ENCODE results near the gene GSC. TPM values are rescaled to one million over a fixed set of nuclear protein-coding genes. Genes with fewer than 3 reads are reported as not detected.

Gene GSC
- polyA plus RNA-seq, 1 experiment, result not detected

DNA sequence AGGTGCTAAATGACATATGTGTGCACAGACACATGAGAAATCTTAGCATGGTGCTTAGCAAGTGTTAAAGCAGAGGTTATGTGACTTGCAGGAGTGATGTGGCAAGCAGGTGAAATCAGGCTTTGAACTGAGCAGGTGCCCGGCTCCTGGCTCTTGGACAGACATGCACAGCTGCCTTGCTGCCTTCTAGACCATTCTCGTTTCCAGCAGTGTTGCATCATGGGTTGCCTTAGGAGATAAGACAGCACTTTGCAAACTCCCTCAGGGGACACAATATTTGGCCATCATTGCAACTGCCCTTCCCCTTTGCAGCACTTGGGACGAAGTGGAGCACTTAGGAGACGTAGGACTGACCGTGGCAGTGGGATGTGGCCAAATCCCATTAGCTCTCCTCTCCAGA, 17.2 kb upstream of the GSC start:
- TF ChIP-seq, protein P1, sequence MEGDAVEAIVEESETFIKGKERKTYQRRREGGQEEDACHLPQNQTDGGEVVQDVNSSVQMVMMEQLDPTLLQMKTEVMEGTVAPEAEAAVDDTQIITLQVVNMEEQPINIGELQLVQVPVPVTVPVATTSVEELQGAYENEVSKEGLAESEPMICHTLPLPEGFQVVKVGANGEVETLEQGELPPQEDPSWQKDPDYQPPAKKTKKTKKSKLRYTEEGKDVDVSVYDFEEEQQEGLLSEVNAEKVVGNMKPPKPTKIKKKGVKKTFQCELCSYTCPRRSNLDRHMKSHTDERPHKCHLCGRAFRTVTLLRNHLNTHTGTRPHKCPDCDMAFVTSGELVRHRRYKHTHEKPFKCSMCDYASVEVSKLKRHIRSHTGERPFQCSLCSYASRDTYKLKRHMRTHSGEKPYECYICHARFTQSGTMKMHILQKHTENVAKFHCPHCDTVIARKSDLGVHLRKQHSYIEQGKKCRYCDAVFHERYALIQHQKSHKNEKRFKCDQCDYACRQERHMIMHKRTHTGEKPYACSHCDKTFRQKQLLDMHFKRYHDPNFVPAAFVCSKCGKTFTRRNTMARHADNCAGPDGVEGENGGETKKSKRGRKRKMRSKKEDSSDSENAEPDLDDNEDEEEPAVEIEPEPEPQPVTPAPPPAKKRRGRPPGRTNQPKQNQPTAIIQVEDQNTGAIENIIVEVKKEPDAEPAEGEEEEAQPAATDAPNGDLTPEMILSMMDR (IDR thresholded peaks at IDR 0.05; ENCODE audit: insufficient read depth, low read depth, low read length), result no peak
- H3K27me3 ChIP-seq (ENCODE audit: control insufficient read depth, insufficient read depth, low read length), result no peaks in the 10 kb centered on the region
- no peak for DNase-seq (ENCODE audit: low read depth)
- CTCF ChIA-PET, result interaction anchor here (1.2 kb wide), 1 partner anchor 36 kb away, joined by 3 read pairs; no protein-coding TSS in a partner anchor
- H3K36me3 ChIP-seq (ENCODE audit: control insufficient read depth, insufficient read depth, low read length), result no peaks in the 10 kb centered on the region
- POLR2A ChIA-PET, result no interaction called here
- no peak overlapping the region for H3K4me3 ChIP-seq (ENCODE audit: low read depth, low read length)

DNA sequence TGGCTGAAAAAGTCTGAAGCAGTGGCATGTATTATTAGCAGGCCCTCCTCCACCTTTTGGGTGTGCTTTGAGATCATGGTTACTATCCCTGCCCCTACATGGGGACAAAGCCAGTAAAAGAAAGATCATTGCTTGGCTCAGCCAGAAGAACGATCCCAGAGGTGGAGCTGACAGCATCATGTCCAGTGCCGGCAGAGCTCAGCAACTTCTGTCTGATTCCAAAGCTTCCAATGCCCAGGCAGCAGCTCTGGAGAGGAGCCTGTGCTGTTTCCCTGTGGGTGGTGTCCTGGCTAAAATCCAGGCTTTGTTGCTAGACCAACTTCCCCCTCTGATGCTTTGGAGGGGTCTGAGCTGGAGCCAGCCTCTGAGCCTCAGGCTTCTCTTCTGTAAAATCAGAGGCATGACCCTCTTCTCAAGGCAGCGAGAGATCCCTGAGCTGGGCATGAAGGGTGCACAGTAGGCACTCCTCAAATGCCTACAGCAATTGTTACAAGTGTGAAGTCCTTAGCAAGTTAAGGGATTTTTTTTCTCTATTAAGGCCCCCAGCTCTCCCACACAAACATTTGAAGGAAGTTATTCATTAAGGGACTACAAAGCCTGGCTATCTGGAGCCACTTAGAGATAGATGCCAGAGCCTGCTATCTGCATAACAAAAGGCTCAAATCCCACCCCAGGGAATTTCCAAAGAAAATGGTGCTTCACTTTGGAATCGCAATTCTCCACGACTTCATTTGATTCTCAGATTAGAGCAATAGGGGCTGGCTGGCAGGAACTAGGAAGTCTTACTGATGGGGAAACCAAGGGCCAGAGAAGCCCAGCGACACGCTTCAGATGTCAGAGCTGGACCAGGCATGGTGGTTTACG, 10.9 kb upstream of the GSC start:
- ChIA-PET CTCF (no interaction called here), POLR2A (no interaction called here)
- TF ChIP-seq, protein P1 (IDR thresholded peaks at IDR 0.05; ENCODE audit: insufficient read depth, low read depth, low read length), result no peak
- H3K4me3 ChIP-seq (ENCODE audit: low read depth, low read length), result no peak overlapping the region
- no peaks in the 10 kb centered on the region for H3K27me3 ChIP-seq (ENCODE audit: control insufficient read depth, insufficient read depth, low read length)
- H3K36me3 ChIP-seq (ENCODE audit: control insufficient read depth, insufficient read depth, low read length), result no peaks in the 10 kb centered on the region
- no peak for DNase-seq (ENCODE audit: low read depth)

DNA sequence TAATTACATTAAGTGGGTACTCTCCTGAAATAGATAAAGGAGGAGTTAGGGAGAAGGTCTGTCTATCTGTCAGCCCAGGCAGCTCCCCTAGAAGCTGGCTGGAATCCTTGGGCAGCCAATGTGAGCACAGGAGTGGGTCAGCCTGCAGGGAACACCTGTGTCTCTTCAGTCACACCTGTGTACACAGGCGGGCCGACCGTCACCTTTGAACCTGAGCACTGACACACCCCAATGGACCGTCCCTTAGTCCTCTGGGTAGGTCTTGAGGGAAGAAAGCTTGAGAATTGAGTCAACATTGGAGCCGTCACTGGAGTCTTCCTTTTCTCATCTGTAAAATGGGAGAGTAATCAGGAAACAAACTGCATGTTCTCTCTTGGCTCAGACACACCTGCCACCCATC, 9.8 kb upstream of the GSC start:
- Histone ChIP-seq H3K4me3 (ENCODE audit: low read depth, low read length) (no peak overlapping the region), H3K36me3 (ENCODE audit: control insufficient read depth, insufficient read depth, low read length) (no peaks in the 10 kb centered on the region), H3K27me3 (ENCODE audit: control insufficient read depth, insufficient read depth, low read length) (peaks cover 2% of the 10 kb centered on the region; the same call in 1 of the 2 replicates)
- ChIA-PET POLR2A (no interaction called here), CTCF (no interaction called here)
- DNase-seq (ENCODE audit: low read depth), result no peak
- TF ChIP-seq, protein P1 (IDR thresholded peaks at IDR 0.05; ENCODE audit: insufficient read depth, low read depth, low read length), result no peak

DNA sequence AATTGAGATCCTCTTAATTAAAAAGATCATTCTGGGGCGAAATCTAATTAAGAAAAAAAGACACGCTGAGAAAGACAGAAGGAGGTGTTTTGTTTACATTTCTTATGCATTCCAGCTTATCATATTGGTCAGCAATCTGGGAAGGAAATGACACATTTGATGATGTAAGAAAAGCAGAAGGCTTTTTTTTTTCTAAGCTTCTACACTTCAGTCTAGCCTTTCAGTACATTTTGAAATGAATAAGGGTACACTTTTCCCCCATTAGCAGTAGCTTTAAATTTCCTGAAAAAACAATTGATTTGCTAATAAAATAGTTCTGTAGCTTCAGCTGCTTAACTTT, 5.9 kb upstream of the GSC start:
- H3K4me3 ChIP-seq (ENCODE audit: low read depth, low read length), result no peak overlapping the region
- no peaks in the 10 kb centered on the region for H3K36me3 ChIP-seq (ENCODE audit: control insufficient read depth, insufficient read depth, low read length)
- H3K27me3 ChIP-seq (ENCODE audit: control insufficient read depth, insufficient read depth, low read length), result peaks cover 28% of the 10 kb centered on the region
- CTCF ChIA-PET, result no interaction called here
- TF ChIP-seq, protein P1 (IDR thresholded peaks at IDR 0.05; ENCODE audit: insufficient read depth, low read depth, low read length), result no peak
- no peak for DNase-seq (ENCODE audit: low read depth)
- POLR2A ChIA-PET, result no interaction called here

DNA sequence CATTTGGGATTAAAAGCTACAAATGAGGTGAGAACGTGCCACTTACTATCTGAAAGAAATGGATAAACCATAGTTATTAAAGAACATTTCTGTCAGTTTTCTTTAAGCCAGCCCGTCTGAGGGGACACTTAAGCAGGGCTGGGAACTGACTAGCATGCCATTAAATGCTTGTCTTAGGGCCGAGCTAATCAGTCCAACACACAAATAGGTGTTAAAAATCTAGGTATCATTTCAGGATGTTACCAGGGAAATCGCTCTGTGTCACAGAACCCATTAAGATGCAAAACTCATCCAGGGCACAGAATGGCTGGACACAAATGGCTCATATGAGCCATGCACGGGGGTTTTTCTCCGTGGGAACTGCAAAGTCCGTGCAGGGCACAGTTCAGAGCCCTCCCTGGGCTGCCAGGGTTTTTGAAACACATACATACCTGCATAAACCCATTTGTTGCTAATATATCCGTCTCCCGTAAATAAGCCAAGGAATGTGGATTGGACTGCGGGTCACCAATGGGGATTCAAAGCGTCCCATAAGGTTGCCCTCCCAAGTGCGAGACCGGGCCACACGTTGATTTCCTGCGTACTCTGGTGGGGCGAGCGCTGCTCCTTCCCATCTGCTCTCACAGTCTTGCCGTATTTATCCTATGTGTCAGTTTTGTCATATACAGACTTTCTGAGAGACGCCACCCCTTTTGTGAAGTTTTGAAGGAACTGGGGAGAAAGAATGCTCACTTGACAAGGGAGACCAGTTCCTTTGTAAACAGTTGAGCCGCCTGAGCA, 5.4 kb upstream of the GSC start:
- POLR2A ChIA-PET, result no interaction called here
- no peak for DNase-seq (ENCODE audit: low read depth)
- CTCF ChIA-PET, result no interaction called here
- H3K4me3 ChIP-seq (ENCODE audit: low read depth, low read length), result no peak overlapping the region
- H3K27me3 ChIP-seq (ENCODE audit: control insufficient read depth, insufficient read depth, low read length), result peaks cover 32% of the 10 kb centered on the region
- TF ChIP-seq, protein P1 (IDR thresholded peaks at IDR 0.05; ENCODE audit: insufficient read depth, low read depth, low read length), result no peak
- no peaks in the 10 kb centered on the region for H3K36me3 ChIP-seq (ENCODE audit: control insufficient read depth, insufficient read depth, low read length)

All from BJ (cell line).